Gastrocnemius medialis (tissue), 4 donors: ENCODE data around the gene ROR2.

Source experiments
- CTCF ChIP-seq, 5 experiments: fragments of 450-650 bp in 3 of 5; fragments of 200-600 bp in 2 of 5; sonication (generic) in 2 of 5; IDR thresholded peaks in 4 of 5; conservative IDR thresholded peaks in 1 of 5; 1 replicate in 4 of 5; 2 replicates in 1 of 5; pipeline ENCODE4 v1.5.1; 2016 to 2019; ENCODE audit warnings: antibody characterized with exemption in 5 of 5, mild to moderate bottlenecking in 3 of 5, moderate library complexity in 3 of 5
- POLR2A ChIP-seq, 2 donors: fragments of 450-650 bp; IDR thresholded peaks; one replicate each; pipeline ENCODE4 v1.6.1; 2017; ENCODE audit warnings: antibody characterized with exemption in 2 of 2, mild to moderate bottlenecking in 2 of 2, moderate library complexity in 2 of 2

GRCh38 chr9:91896097-91896496 is 53.9 kb downstream of the ROR2 start:
- TF ChIP-seq POLR2A (IDR thresholded peaks at IDR 0.05) (no peak), CTCF (IDR thresholded peaks at IDR 0.05 in 4 of 5, conservative IDR thresholded peaks at IDR 0.05 in 1 of 5) (no peak)
